NCI-H460 (cell line): Measurements from ENCODE around the gene ATP10A. TPM values are rescaled to one million over a fixed set of nuclear protein-coding genes. Genes with fewer than 3 reads are reported as not detected.
"Not testable (repeated sequence)": the region's sequence is repeated elsewhere in the genome, so short reads cannot be mapped to it uniquely, and the experiment has no call there.

Experiments used
- DNase-seq: peaks from one replicate; pipeline ENCODE4 v3.0.0-alpha.2; 2016; ENCODE audit warnings: low read depth; ENCODE audit errors: extremely low read depth
- total RNA-seq: library from RNA; depleted of rRNA; stranded (reverse); fragments of >200 nt; shearing (Covaris generic); gene quantifications from 2 replicates; pipeline ENCODE4 v1.2.3, GENCODE V29; 2014

The ATP10A gene
- total RNA-seq, 1 experiment from 2014 or later, result 0.07 TPM

DNA sequence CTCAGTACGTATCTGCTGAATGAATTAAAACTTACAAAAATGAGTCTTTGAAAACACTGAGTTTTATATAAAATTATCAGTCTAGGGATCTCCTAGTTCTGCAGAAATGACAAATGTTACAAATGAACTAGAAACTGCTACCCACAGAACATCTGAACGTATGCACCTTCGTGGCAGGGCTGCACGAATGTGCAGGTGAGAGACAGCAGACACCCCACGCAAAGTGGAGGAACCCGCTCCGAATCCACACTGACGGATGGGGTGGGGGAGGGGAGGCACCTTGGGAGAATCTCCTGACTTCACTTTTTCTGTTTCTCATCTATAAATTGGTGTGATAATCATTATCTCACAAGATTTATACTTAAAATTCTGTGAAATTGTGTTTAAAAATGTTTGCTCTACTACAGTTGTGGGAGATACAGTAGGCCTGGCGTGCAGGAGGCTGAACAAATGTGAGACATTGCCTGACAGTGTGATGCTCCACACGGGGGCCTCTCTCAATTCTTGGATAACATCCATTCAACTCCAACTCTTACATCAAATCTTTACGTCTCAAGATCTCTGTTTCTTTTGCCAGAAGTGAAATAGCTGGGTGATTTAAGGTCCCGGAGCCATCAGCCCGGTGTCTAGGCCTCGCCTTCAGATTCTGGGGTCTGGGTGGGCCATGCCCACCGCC is 86.9 kb downstream of the ATP10A start:
- DNase-seq, result no peak

DNA sequence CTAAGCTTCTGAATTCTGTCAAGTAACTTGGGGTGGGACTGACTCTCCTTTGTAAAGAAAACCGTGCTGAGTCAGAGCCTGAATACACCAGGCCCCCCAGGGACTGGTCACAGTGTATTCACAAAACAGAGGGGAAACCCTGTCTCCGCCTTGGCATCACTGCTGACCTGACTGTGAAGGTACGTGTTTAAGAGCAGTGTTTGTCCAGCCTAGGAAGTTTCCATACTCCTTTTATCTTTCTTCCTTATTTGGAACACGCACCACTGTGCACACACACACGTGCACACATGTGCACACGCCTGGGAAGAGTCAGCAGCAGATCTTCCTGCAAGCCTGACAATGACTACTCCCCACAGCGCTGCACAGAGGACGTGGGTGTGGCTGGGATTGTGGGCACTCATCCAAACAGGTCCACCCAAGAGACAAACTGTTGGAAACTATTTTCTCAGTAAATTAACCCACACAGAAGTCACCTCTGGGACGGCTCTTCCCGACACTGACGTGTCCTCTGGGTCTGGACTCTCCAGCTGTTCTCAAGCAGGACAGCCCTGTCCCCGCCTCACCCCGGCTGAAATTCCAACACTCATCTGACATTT is 87.7 kb downstream of the ATP10A start:
- DNase-seq, result peak; percentile 20

GRCh38 chr15:25774871-25775270 is 88.3 kb downstream of the ATP10A start:
- DNase-seq, result no peak

GRCh38 chr15:25773248-25773647 is 89.9 kb downstream of the ATP10A start:
- no peak for DNase-seq

- no peak for DNase-seq
Observed at GRCh38 chr15:25772500-25772899, 90.6 kb downstream of the ATP10A start.

DNA sequence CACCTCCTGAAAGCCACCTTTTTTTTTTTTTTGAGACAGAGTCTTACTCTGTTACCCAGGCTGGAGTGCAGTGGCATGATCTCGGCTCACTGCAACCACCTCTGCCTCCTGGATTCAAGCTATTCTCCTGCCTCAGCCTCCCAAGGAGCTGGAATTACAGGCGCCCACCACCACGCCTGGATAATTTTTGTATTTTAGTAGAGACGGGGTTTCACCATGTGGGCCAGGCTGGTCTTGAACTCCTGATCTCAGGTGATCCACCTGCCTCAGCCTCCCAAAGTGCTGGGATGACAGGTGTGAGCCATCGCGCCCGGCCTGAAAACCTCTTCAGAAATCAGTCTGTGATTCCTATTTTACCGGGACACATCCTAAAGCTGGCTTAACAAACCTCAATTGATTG is 91.4 kb downstream of the ATP10A start:
- not testable (repeated sequence) for DNase-seq

DNA sequence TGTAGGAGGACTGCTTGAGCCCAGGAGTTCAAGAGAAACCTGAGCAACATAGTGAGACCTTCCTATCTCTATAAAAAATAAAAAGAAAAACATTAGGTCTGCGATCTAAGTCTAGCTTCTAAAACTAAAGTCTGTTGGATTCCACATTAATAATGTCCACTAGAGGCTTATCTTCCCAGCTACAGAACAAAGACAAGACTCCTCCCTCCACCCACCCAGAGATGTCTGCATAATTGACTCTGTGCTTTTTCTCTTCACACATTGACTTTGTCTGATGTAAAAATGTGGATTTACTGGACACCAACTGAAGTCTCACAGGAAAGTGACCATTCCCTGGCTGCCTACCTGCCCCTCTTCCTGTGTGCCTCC is 91.8 kb downstream of the ATP10A start:
- no peak for DNase-seq

GRCh38 chr15:25770618-25771337 is 92.3 kb downstream of the ATP10A start:
- DNase-seq, result no peak

- no peak for DNase-seq
Observed at GRCh38 chr15:25770031-25770430, 93.1 kb downstream of the ATP10A start.

DNA sequence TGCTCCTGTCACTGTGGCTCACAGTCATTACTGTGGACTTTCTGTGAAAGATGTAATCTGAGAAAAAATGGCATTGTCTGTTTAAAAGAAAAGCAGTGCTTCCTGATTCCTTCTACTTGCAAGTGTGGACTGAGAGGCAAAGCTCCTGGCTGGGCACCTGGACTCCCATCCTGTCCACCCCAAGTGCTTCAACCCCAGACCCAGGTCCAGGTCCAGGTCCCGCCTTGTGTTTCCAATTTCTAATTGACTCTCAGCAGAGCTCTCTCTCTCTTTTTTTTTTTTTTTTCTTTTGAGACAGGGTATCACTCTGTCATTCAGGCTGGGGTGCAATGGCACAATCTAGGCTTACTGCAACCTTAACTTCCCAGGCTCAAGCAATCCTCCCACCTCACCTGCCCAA is 94.9 kb downstream of the ATP10A start:
- no peak for DNase-seq

GRCh38 chr15:25767356-25768151 is 95.6 kb downstream of the ATP10A start:
- DNase-seq, result no peak

GRCh38 chr15:25766417-25766816 is 96.7 kb downstream of the ATP10A start:
- DNase-seq, result no peak

- DNase-seq, result no peak
Observed at GRCh38 chr15:25764980-25765735, 98.0 kb downstream of the ATP10A start.

GRCh38 chr15:25763954-25764353 is 99.2 kb downstream of the ATP10A start:
- DNase-seq, result no peak

DNA sequence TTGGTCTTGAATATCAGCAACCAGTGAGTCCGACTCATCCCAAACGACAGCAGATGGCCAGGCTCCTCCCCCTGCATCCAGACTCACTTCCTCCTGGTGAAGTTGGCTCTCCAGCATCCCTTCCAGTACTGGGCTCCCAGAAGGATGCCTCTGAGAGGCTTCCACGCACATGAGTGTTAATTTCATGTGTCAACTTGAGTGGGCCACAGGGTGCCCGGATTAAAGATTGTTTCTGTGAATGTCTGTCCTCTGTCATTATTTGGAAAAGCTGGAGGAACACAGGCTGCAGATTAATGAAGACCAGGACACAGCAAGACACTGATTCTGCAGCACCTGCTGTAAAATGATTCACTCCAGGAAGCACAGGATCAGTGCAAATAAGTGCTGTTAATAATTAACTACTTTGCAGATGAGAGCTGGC is 99.8 kb downstream of the ATP10A start:
- DNase-seq, result no peak

DNA sequence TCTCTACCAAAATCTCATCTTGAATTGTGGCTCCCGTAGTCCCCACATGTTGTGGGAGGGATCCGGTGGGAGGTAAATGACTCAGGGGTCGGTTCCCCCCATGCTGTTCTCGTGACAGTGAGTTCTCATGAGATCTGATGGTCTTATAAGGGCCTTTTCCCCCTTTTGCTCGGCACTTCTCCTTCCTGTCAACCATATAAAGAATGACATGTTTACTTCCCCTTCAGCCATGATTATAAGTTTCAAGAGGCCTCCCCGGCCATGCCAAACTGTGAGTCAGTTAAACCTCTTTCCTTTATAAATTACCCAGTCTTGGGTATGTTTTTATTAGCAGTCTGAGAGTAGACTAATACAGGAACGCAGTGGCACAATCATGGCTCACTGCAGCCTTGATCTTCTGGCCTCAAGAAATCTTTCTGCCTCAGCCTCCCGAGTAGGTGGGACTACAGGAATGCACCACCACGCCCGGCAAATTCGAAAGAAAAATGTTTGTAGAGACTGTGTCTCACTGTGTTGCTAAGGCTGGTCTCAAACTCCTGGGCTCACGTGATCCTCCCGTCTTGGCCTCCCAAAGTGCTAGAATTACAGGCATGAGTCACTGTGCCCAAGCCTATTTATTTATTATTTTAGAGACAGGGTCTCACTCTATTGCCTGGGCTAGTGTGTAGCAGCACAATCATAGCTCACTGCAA is 101.0 kb downstream of the ATP10A start:
- DNase-seq, result no peak

- DNase-seq, result no peak
Observed at GRCh38 chr15:25759421-25759820, 103.7 kb downstream of the ATP10A start.

- not testable (repeated sequence) for DNase-seq
Observed at GRCh38 chr15:25758612-25759011, 104.5 kb downstream of the ATP10A start.

GRCh38 chr15:25743548-25744275 is 119.4 kb downstream of the ATP10A start:
- DNase-seq, result no peak
